GM12874 (cell line): ENCODE results near the gene MS4A4E.

ENCODE experiments used
- CTCF ChIP-seq: IDR thresholded peaks from 2 replicates; pipeline ENCODE4 v1.5.1; 2011; ENCODE audit warnings: low read depth, mild to moderate bottlenecking, control low read depth, low read length, moderate library complexity; ENCODE audit not compliant: insufficient read depth

MS4A4E gene

GRCh38 chr11:60242740-60243239 lies at the start of gene MS4A4E:
TSS of gene MS4A4E (minus strand) at chr11:60243137. CDS start at chr11:60230055, 13,082 bp downstream.
- TF ChIP-seq CTCF: no peak

GRCh38 chr11:60292145-60292544 lies 49.2 kb upstream of the MS4A4E start:
- no peak for TF ChIP-seq CTCF

- TF ChIP-seq CTCF: no peak
Measured at GRCh38 chr11:60288531-60288930, 45.6 kb upstream of the MS4A4E start.

GRCh38 chr11:60282286-60282685 lies 39.3 kb upstream of the MS4A4E start:
- TF ChIP-seq CTCF: no peak

GRCh38 chr11:60281485-60281884 lies 38.5 kb upstream of the MS4A4E start:
- no peak for TF ChIP-seq CTCF

- no peak for TF ChIP-seq CTCF
Measured at GRCh38 chr11:60280412-60280811, 37.5 kb upstream of the MS4A4E start, which contains the start of gene MS4A4A. TSS of gene MS4A4A (plus strand) at chr11:60280666. CDS start at chr11:60280676, 10 bp downstream.

- TF ChIP-seq CTCF: no peak
Measured at GRCh38 chr11:60274416-60274815, 31.5 kb upstream of the MS4A4E start.
